GM18526 (cell line): Measurements from ENCODE around the gene ISG20L2.

Experiments used
- POLR2A ChIP-seq: IDR thresholded peaks from 3 replicates; pipeline ENCODE4 v1.6.1; 2011; ENCODE audit not compliant: insufficient read length; ENCODE audit errors: extremely low read depth

The ISG20L2 gene

DNA sequence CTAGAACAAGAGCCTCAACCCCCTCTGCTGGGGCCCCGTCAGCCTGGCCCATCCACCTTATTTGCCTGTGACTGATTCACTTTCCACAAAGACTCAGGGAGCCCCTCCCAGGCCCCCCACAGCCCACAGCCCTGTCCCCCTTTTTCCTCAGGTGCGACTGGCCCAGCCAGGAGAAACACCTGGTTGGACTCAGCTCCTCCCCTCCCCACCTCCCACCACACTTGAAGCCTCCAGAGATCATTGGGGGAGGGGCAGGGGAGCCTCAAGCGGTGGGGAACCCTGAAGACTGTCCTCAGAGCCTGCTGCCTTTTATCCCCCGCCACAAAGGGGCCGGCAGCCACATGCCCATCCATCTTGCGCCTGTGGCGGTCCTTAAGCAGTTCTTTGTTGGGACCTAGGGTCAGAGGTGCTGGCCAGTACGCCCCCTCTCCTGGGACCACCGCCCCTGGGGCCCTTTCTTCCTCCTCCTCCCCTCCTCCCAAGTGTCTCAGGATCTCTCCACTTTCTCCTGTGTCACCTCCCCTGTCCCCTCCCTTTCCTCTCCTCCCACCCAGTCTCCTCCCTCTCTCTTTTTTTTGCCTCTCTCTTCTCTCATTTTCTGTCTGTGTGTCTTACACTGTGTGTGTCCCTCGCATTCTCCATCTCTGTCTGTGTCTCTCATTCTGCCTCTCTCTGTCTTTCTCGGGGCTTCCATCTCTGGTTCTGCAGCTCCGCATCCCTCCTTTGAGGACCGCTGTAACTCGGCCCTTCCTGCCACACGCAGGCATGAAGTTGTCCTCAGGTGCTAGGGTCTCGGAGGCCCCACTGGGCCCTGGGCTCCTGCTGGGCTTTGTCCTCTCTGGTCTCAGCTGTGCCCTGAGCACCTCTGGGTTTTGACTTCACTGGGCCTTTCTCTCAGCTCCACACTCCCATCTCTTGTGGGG is 35.4 kb downstream of the ISG20L2 start:
- no peak for TF ChIP-seq POLR2A

DNA sequence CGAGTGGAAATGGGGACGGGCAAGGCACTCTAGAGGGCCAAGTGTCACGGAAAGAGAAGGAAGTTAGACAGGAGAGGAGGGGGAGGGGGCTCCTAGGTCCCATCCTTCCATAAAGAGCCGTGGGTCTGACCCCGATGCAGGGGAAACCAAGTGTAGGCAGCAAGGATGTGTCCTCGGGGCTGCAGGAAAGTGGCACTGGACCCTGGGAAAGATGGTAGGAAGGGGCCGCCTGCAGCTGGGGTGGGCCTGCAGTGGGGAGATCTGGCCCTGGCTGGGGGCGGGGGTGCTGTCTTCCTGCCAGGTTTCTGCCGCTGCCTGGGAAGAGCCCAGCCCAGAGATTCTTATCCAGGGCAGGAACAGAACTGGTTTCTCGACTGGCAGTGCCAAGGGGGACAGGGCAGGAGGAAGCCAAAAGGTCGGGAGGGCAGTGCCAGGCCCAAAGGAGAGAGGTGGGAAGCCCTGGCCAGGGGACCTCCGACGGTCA is 36.1 kb downstream of the ISG20L2 start:
- no peak for TF ChIP-seq POLR2A

DNA sequence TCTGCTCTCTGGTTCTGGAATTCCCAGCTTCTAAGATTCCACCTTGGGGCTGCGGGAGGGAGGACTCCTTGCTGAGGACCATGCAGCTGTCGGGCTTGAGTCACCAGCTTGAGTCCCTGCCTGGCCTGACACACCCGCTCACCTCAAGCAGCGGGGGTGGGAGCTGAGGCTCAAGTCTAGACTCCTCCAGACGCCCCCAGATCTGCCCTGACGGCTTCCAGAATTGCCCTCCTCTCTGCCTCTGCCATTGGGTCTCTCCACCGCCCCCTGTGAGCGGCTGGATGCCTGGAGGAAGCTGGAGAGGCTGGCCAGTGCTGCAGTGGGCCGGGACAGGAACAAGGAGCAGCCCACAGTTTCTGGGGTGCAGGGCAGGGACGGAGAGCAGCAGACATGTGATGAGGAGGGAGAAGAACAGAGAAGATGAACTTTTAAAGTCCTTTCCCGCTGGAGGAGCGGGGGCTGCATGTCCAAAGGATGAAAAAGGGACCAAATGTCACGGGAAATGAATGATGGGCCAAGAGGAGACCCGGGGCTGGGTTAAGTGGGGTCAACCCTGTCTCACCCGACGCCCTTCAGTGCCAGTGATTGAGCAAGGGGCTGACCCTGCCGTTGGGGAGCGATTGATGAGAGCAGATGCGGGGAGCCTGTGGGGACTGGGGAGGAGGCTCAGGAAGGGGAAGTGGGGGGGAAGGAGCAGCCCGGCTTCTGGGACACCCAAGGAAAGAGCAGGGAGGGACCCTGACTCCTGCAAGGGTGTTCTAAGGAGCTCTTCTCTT is 36.7 kb downstream of the ISG20L2 start:
- no peak for TF ChIP-seq POLR2A

DNA sequence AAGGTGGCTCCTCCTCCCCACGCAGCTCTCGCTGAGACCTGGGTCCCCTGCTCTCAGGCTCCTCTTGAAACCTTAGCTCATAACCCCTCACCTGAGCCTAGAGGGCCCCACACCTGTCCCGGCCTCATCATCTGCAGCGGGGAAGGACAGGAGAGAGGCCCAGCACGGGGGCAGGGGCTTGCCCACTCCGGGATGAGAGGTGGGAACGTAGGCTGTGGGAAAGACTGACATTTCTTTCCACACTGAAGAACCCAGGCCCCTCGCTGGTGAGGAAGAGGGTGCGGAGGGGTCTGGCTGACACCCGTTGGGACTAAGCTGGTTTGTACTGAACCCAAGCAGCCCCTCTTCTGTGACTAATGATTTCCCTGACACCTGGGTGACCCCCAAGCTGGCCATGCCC is 37.4 kb downstream of the ISG20L2 start:
- no peak for TF ChIP-seq POLR2A

DNA sequence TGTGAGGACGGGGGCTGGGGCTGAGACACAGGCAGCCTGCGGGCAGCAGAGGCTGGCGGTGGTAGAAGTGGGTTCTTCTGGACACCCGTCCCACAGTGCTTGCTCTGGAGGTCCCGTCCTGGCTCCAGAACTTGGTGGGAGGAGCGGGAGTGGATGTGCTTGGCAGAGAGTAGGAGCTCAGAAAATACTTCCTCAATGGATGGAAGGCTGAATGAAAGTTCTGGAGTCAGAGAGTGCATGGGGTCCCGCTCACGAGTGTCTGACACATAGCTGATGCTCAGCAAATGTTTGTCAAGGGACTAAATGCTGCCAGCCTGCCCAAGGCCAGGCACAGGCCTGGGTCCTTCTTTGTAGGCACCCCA is 37.9 kb downstream of the ISG20L2 start:
- TF ChIP-seq POLR2A, result no peak

DNA sequence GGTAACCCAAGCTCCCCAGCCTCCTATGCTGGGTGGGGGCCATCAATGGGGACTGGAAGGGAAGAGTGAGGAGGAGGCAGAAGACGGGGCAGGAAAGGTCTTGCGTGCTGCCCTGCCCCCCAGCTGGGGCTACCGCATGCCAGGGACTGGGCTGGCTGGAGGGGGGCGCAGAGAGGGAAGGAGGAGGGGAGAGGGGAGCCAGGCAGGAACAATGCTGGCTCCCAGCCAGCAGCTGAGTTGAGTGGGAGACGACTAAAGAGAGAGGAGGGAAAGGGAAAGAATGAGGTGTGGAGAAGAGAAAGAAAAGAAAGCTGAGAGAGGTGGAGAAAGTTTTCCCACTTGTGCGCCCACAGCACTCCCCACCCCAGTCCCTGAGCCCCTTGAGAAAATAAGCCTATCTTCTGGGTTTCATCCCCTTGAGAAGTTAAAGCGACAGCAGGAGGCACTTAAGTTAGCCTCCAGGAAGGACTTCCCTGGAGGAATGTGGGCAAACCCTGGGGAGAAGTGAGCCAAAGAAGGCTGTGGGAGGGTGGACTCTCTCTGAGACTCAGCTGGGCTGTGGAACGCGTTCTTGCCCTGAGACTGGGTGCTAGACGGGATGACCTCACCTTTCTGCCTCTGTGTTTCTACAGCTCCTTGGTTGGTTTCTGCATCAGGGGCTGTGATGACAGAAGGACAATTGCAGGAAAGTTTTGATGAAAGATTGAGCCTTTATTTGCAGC is 38.5 kb downstream of the ISG20L2 start:
- no peak for TF ChIP-seq POLR2A

DNA sequence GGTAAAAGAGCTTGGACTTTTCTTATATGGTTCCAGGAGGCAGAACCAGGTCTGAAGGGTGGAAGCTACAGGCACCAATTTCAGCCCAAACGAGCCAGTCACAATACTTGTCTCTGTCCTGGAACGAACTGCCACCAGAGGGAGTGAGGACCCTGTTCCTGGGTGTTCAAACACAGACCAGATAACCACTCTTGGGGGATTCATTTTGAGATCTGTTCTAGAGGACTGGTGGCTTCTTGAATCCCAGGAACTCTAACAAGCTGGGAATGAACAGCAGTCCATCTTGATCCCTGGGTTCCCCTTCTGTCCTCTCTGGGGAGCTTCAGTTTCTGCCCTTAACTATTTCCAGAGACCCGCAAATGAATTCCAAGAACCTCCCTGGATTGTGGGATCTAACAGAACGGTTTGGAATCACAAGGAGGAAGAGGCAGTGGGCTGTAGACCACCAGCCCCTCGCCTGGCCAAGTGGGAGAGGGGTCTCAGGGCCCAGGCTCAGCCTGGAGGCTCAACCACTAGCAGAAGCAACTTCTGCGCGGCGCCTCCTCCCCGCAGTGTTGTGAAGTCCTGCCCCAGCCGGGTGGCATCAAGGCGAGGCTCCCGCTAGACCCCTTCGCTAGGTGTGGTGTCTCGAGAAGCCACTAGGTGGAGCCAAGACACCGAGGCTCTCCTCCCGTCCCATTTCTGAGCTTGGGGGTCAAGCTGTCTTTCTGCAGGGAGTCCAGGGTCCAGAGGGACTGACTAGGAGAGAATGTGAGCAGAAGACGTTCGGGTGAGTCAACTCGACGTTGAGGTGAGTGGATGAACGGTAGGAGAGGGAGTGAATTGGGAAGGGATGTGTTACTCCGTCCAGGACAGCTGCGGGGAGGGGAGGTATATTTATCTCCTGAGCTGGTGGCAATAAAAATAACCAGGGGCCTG is 39.3 kb downstream of the ISG20L2 start:
- no peak for TF ChIP-seq POLR2A

DNA sequence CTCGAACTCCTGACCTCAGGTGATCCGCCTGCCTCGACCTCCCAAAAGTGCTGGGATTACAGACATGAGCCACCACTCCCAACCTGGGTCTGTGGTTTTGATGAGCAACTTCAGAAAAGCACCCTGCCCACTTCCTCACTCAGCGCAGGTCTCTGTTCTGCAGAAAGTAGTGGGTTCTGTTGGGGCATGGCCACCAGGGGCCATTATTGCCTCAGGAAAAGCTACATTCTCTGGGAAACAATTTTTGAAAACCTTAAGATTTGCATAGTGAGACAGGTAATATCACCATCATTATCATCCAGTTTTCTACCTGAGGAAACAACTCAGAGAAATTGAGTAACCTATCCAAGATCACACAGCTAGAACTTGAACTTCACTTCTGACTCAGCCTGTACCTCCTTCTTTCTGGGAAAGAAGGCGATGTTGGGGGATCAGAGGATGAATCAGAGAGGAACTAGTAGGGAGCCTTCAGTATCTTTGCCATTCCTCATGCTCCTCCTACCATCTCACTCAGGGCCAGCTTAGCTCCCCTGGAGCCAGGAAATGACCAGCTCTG is 44.3 kb downstream of the ISG20L2 start:
- no peak for TF ChIP-seq POLR2A

DNA sequence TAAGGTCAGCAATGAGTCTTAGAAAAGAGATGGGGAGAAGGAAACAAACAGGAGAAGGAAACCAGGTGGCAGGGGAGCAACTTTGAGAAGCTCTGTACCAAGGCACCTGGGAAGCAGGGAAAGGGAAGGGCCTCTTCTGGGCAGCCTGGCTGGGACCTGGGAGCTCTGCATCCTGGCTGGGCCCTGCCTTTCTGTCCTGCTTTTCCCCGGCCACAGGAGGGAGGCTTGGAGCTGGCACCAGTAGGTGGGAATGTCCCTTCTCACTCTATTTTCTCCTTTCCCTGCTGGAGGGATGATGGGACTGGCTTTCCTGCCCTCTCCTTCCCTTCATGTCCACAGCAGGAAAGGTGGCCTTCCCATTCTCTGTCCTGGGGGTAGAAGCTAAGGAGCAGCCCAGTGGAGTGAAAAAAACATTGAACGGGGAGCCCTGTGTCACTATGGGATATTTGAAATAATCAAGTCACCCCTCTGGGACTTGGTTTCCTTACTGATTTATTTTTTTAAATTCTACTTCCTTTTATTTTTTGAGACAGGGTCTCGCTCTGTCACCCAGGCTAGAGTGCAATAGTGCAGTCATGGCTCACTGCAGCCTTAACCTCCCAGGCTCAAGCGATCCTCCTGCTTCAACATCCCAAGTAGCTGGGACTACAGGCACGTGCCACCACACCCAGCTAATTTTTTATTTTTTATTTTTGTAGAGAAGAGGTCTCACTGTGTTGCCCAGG is 46.2 kb downstream of the ISG20L2 start:
- TF ChIP-seq POLR2A, result no peak

DNA sequence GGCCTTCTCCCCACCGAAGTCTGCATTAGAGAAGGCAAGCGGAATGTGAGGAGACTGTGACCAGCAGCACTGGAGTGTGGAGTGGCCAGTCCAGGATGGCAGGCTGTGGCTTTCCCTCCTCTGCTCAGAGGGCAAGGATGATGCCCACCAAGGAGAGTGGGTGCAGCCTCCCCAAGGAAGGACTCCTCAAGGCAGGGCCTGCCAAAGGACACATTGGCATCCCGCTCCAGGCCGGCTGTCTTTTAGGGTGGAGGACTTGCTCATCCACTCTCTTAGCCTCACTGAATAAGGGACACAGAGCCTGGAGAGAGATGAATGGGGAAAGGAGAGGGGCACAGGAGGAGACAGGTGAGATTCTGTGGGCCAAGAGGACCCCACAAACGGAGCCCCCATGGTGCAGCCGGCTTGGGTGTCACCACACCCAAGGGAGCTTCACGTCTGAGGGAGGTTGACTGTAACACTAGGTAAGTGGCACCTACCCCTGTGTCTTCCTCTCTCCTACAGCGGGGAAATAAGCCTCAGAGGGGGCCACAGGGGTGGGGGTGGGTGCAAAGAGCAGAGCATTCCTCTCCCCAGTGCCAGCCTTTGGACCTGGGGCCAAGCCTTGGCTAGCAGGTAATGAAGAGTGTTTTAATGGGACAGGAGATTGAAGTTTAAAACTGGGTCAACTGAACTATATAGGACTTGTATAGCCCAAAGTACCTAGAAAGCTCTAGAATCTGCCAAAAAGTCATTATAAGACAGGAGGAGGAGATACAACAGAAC is 47.2 kb downstream of the ISG20L2 start:
- no peak for TF ChIP-seq POLR2A

DNA sequence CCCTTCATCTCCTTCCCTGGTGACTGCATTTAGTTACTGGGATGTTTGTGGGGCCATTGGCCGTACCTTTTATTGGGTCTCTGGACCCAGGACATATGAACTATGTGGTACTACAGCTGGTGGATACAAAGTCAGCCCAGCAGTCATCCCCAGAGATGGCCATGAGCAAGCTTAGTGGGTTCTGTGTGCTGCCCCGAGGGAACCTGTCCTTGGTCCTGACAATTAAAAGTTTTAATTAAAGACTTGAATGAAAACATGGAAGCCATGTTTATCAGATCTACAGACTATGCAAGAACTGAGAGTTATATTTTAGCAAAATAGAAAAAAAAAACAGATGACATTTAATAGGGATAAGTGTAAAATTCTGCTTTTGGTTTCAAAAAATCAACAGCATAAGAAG is 48.5 kb downstream of the ISG20L2 start:
- no peak for TF ChIP-seq POLR2A

DNA sequence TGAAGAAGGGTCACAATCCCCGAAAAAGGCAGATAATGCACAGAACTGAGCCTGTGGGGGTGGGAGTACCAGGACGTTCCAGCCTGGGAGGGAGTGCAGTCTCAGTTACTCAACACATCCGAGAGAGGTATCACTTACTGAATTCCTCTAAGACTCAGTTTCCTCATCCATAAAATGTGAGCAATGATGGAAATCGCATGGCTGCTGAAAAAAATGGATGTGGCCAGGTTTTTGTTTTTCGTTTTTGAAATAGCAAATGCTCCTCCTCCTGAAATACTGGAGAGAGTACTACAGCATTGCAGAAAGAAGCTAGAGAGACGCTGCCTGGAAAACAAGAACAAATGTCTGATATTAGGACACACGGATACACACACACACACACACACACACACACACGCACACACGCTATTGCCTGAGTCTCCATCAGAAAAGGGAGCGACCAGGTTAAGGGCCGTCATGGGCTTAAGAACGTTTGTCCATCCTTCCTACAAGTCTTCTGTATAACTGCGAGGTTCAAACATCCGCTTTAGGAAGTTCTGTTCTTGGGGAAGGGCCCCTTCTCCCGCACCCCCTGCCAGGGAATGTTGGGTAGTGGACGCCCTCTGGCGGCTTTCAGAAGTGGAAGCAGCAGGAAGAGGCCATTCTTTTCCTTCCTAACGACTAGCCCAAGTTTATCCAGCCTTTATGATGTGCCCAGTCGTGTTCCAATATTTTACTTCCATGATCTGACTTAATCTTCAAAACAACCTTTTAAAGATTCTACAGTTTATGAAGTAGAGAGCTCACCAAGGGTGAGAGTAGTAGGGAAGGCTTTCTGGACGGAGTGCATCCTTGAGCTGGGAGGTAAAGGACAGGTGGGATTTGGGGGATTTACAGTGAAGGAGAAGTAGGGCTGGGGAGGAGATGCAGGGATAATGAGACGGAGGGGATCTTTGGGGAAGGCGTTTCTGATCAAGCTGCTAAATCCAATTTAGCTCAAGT is 50.7 kb downstream of the ISG20L2 start:
- no peak for TF ChIP-seq POLR2A
